ENCODE data around the gene TMEM248. TPM values are rescaled to one million over a fixed set of nuclear protein-coding genes. Genes with fewer than 3 reads are reported as not detected.
"Not testable (repeated sequence)": the region's sequence is repeated elsewhere in the genome, so short reads cannot be mapped to it uniquely, and the experiment has no call there.

The TMEM248 gene
- total RNA-seq, 1 experiment from 2014 or later: 61.1 TPM

GRCh38 chr7:66905689-66906088, 15.3 kb upstream of the TMEM248 start:
- DNase-seq (no peak), ATAC-seq (no peak)
- Histone ChIP-seq H4K20me1 (ENCODE audit: low read length) (no peaks in the 10 kb centered on the region), H3K9ac (ENCODE audit: low read length) (no peak overlapping the region), H3K9me3 (ENCODE audit: low read length) (no peaks in the 10 kb centered on the region), H3K27me3 (ENCODE audit: low read length) (no peaks in the 10 kb centered on the region), H3K27ac (ENCODE audit: low read length) (no peak overlapping the region), H3K36me3 (ENCODE audit: low read depth, low read length) (no peaks in the 10 kb centered on the region), H2AFZ (ENCODE audit: low read length) (no peak overlapping the region), H3K79me2 (ENCODE audit: low read length) (no peaks in the 10 kb centered on the region), H3K9me2 (replicated peaks; ENCODE audit: low read length) (no peaks in the 10 kb centered on the region), H3F3A (ENCODE audit: low read length, unreplicated experiment) (no peaks in the 10 kb centered on the region), H3K4me2 (ENCODE audit: low read length) (no peak overlapping the region), H3K4me3 (ENCODE audit: low read length) (no peak overlapping the region), H3K4me1 (ENCODE audit: insufficient read depth, low read length) (no peaks in the 10 kb centered on the region)
- intact Hi-C loops (cut with micrococcal nuclease): no loop called here
- POLR2A ChIA-PET (ENCODE audit: unreplicated experiment): interaction anchor here (0.9 kb wide), 1 partner anchor 58 kb away, joined by 4 read pairs; no protein-coding TSS in a partner anchor
- no TSS peak for BruUV-seq (replicated peaks)
- CTCF ChIA-PET: interaction anchor here (0.5 kb wide), 1 partner anchor 318 kb away, joined by 5 read pairs; no protein-coding TSS in a partner anchor
- no peak for TF ChIP-seq EZH2phosphoT487 (IDR thresholded peaks at IDR 0.05; ENCODE audit: borderline replicate concordance, low read length)
- TF ChIP-seq, protein P1, sequence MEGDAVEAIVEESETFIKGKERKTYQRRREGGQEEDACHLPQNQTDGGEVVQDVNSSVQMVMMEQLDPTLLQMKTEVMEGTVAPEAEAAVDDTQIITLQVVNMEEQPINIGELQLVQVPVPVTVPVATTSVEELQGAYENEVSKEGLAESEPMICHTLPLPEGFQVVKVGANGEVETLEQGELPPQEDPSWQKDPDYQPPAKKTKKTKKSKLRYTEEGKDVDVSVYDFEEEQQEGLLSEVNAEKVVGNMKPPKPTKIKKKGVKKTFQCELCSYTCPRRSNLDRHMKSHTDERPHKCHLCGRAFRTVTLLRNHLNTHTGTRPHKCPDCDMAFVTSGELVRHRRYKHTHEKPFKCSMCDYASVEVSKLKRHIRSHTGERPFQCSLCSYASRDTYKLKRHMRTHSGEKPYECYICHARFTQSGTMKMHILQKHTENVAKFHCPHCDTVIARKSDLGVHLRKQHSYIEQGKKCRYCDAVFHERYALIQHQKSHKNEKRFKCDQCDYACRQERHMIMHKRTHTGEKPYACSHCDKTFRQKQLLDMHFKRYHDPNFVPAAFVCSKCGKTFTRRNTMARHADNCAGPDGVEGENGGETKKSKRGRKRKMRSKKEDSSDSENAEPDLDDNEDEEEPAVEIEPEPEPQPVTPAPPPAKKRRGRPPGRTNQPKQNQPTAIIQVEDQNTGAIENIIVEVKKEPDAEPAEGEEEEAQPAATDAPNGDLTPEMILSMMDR (conservative IDR thresholded peaks at IDR 0.05; ENCODE audit: low read depth, low read length): peak; percentile 42; the same call in 1 of the 2 replicates

- H3F3A ChIP-seq (ENCODE audit: low read length, unreplicated experiment): no peaks in the 10 kb centered on the region
- H3K4me2 ChIP-seq (ENCODE audit: low read length): no peak overlapping the region
- no peak overlapping the region for H2AFZ ChIP-seq (ENCODE audit: low read length)
- no peak for ATAC-seq
- DNase-seq: no peak
- ChIA-PET CTCF (no interaction called here), POLR2A (ENCODE audit: unreplicated experiment) (no interaction called here)
- no peaks in the 10 kb centered on the region for H3K27me3 ChIP-seq (ENCODE audit: low read length)
- intact Hi-C loops (cut with micrococcal nuclease): no loop called here
- H3K9me3 ChIP-seq (ENCODE audit: low read length): no peaks in the 10 kb centered on the region
- no peak overlapping the region for H3K9ac ChIP-seq (ENCODE audit: low read length)
- H3K79me2 ChIP-seq (ENCODE audit: low read length): no peaks in the 10 kb centered on the region
- no peak overlapping the region for H3K4me3 ChIP-seq (ENCODE audit: low read length)
- no peaks in the 10 kb centered on the region for H3K9me2 ChIP-seq (replicated peaks; ENCODE audit: low read length)
- TF ChIP-seq EZH2 (IDR thresholded peaks at IDR 0.05; ENCODE audit: low read length, unreplicated experiment) (no peak), EZH2phosphoT487 (IDR thresholded peaks at IDR 0.05; ENCODE audit: borderline replicate concordance, low read length) (no peak)
- TF ChIP-seq, protein P1 (conservative IDR thresholded peaks at IDR 0.05; ENCODE audit: low read depth, low read length): no peak
- BruUV-seq (replicated peaks): no TSS peak
- H3K4me1 ChIP-seq (ENCODE audit: insufficient read depth, low read length): no peaks in the 10 kb centered on the region
- H4K20me1 ChIP-seq (ENCODE audit: low read length): no peaks in the 10 kb centered on the region
- no peak overlapping the region for H3K27ac ChIP-seq (ENCODE audit: low read length)
- no peaks in the 10 kb centered on the region for H3K36me3 ChIP-seq (ENCODE audit: low read depth, low read length)
Measured at GRCh38 chr7:66907731-66908130, 13.3 kb upstream of the TMEM248 start.

- H3K9me3 ChIP-seq (ENCODE audit: low read length); H3K36me3 ChIP-seq (ENCODE audit: low read depth, low read length); intact Hi-C loops (cut with micrococcal nuclease); H3K79me2 ChIP-seq (ENCODE audit: low read length); CTCF ChIA-PET; H3K4me2 ChIP-seq (ENCODE audit: low read length); H3F3A ChIP-seq (ENCODE audit: low read length, unreplicated experiment); H3K27ac ChIP-seq (ENCODE audit: low read length); H3K27me3 ChIP-seq (ENCODE audit: low read length); H2AFZ ChIP-seq (ENCODE audit: low read length); ATAC-seq; DNase-seq; H3K9me2 ChIP-seq (replicated peaks; ENCODE audit: low read length); BruUV-seq (replicated peaks); H3K4me1 ChIP-seq (ENCODE audit: insufficient read depth, low read length); H4K20me1 ChIP-seq (ENCODE audit: low read length); H3K9ac ChIP-seq (ENCODE audit: low read length); H3K4me3 ChIP-seq (ENCODE audit: low read length): not testable (repeated sequence)
- POLR2A ChIA-PET (ENCODE audit: unreplicated experiment): interaction anchor here (0.6 kb wide), 2 partner anchors 12 to 130 kb away, joined by 6 read pairs; partner anchors contain the start of gene TMEM248
Measured at GRCh38 chr7:66908598-66908997, 12.4 kb upstream of the TMEM248 start.
